Spleen (tissue), 13 donors: ENCODE results near the gene ITIH6. TPM values are rescaled to one million over a fixed set of nuclear protein-coding genes. Genes with fewer than 3 reads are reported as not detected.
"Not testable (repeated sequence)": the region's sequence is repeated elsewhere in the genome, so short reads cannot be mapped to it uniquely, and the experiment has no call there.

Experiments used
- DNase-seq: peaks from one replicate; pipeline ENCODE4 v3.0.0-alpha.2; 2020
- H3K27ac ChIP-seq, 8 donors: fragments of 200-600 bp; sonication (generic) in 7 of 8; 1 replicate in 4 of 8; 2 replicates in 4 of 8; pipeline versions ENCODE4 v1.5.0 to v1.8.0; 2016 to 2021; ENCODE audit warnings: inconsistent platforms in 4 of 8, mild to moderate bottlenecking in 4 of 8, moderate library complexity in 1 of 8
- H3K27me3 ChIP-seq, 7 donors: fragments of 200-600 bp; sonication (generic) in 6 of 7; replicated peaks in 1 of 7; 1 replicate in 4 of 7; 2 replicates in 3 of 7; pipeline versions ENCODE4 v1.5.0 to v1.8.0; 2016 to 2021; ENCODE audit warnings: inconsistent platforms in 3 of 7, mild to moderate bottlenecking in 1 of 7
- H3K36me3 ChIP-seq, 6 donors: fragments of 200-600 bp; sonication (generic) in 5 of 6; 1 replicate in 4 of 6; 2 replicates in 2 of 6; pipeline versions ENCODE4 v1.5.0 to v1.8.0; 2016 to 2021; ENCODE audit warnings: inconsistent platforms in 2 of 6
- H3K4me1 ChIP-seq, 6 donors: fragments of 200-600 bp; sonication (generic) in 5 of 6; 1 replicate in 3 of 6; 2 replicates in 3 of 6; pipeline versions ENCODE4 v1.5.0 to v1.8.0; 2016 to 2021; ENCODE audit warnings: inconsistent platforms in 3 of 6
- H3K4me3 ChIP-seq, 8 donors: fragments of 200-600 bp; sonication (generic) in 7 of 8; 1 replicate in 4 of 8; 2 replicates in 4 of 8; pipeline versions ENCODE4 v1.5.0 to v1.8.0; 2016 to 2021; ENCODE audit warnings: inconsistent platforms in 4 of 8, mild to moderate bottlenecking in 4 of 8, moderate library complexity in 2 of 8
- H3K9me3 ChIP-seq, 8 donors: fragments of 200-600 bp; sonication (generic) in 7 of 8; 1 replicate in 4 of 8; 2 replicates in 4 of 8; pipeline versions ENCODE4 v1.5.0 to v1.8.0; 2016 to 2021; ENCODE audit warnings: inconsistent platforms in 4 of 8
- CTCF ChIP-seq, 11 experiments: fragments of 200-600 bp in 7 of 11; fragments of 450-650 bp in 4 of 11; sonication (generic) in 4 of 11; IDR thresholded peaks in 8 of 11; conservative IDR thresholded peaks in 3 of 11; 1 replicate in 7 of 11; 2 replicates in 4 of 11; pipeline versions ENCODE4 v1.4.0 to v1.8.0; 2016 to 2021; ENCODE audit warnings: antibody characterized with exemption in 11 of 11, inconsistent platforms in 4 of 11, mild to moderate bottlenecking in 1 of 11
- POLR2A ChIP-seq, 3 donors: fragments of 450-650 bp; IDR thresholded peaks; one replicate each; pipeline ENCODE4 v1.5.1; 2017; ENCODE audit warnings: antibody characterized with exemption in 3 of 3, mild to moderate bottlenecking in 1 of 3
- POLR2AphosphoS5 ChIP-seq, 3 donors: sonication (generic); formaldehyde crosslinking; IDR thresholded peaks; one replicate each; pipeline ENCODE4 v1.5.1; 2017; ENCODE audit warnings: antibody characterized with exemption in 3 of 3
- WGBS, 5 donors: extraction: QIAGEN DNeasy Blood & Tissue Kit in 3 of 5; methylation state at CpG; one replicate each; pipeline versions ENCODE4 v1.1.5 to v1.1.7; 2013 to 2018; 5-methylcytosine and 5-hydroxymethylcytosine counted together
- intact Hi-C: fragments of 100-400 bp; cut with DNase I; formaldehyde crosslinking; loops from one replicate; pipeline ENCODE4 v1.15.0; 2023; ENCODE audit warnings: low total_unique reads
- long read RNA-seq, 2 donors: transcript quantifications; one replicate each; lab custom pipeline, GENCODE V29; 2026
- polyA plus RNA-seq, 3 donors: library from polyadenylated mRNA; stranded (reverse); fragments of 200-250 nt; gene quantifications; one replicate each; pipeline ENCODE4 v1.2.1, GENCODE V29; 2013
- total RNA-seq, 7 donors: library from RNA; depleted of rRNA in 3 of 7; stranded (reverse); fragments of >200 nt in 3 of 7; fragmentation: NEBNext Ultra II Directional in 4 of 7; extraction: Animal tissue kit (Norgen Biotek cat#: 25700) in 4 of 7; gene quantifications; one replicate each; pipeline versions ENCODE4 v1.1.0 to v1.2.1, GENCODE V29; 2016 to 2021
- donor health status: healthy with polysubstance abuse.
- donor health status: DM: no; HTN: no; CAD: no; lungs with moderate emphysema.
- donor health status: DM: no; HTN: no; CAD: no.
- donor health status: Bipolar disorder and iron deficiency.
- donor health status: healthy.
- donor health status: DM: no; HTN: no; CAD: no.
- donor health status: DM: yes; HTN: yes; CAD: no.

Gene ITIH6
- total RNA-seq (not detected), polyA plus RNA-seq (not detected)
- long read RNA-seq, donor 1, partial matches to known transcripts, result 463 of 601 reads
- long read RNA-seq, donor 1, other reads (novel, unspliced or antisense), result 138 of 601 reads
- long read RNA-seq, donor 2, partial matches to known transcripts, result 442 of 450 reads
- long read RNA-seq, donor 2, other reads (novel, unspliced or antisense), result 8 of 450 reads

- no peak for DNase-seq
- TF ChIP-seq POLR2AphosphoS5 (IDR thresholded peaks at IDR 0.05) (no peak), POLR2A (IDR thresholded peaks at IDR 0.05) (no peak), CTCF (IDR thresholded peaks at IDR 0.05 in 8 of 11, conservative IDR thresholded peaks at IDR 0.05 in 3 of 11) (no peak)
- intact Hi-C loops, result no loop called here
- Histone ChIP-seq H3K36me3 (no peaks in the 10 kb centered on the region), H3K4me3 (no peak within 1 kb of the TSS), H3K4me1 (no peaks in the 10 kb centered on the region), H3K27me3 (no peaks in the 10 kb centered on the region), H3K9me3 (no peaks in the 10 kb centered on the region), H3K27ac (no peak within 1 kb of the TSS)
- 54 to 84% (median 63%) methylated on average over 2 of the region's 2 CpGs for WGBS, 5 donors
Observed at GRCh38 chrX:54798137-54798536, at the start of gene ITIH6. ITIH6 (minus strand) TSS chrX:54798255; CDS start chrX:54798210, 45 bp downstream.

- H3K4me1 ChIP-seq, H3K36me3 ChIP-seq, intact Hi-C loops, DNase-seq, H3K27me3 ChIP-seq, H3K9me3 ChIP-seq, H3K27ac ChIP-seq, H3K4me3 ChIP-seq: not testable (repeated sequence)
- 38 to 96% (median 84%) methylated on average over 2 of the region's 2 CpGs for WGBS, 5 donors
Observed at GRCh38 chrX:54847700-54848099, 49.6 kb upstream of the ITIH6 start.

- WGBS, 5 donors, result 74 to 100% (median 91%) methylated on average over 2 of the region's 2 CpGs
- DNase-seq, result no peak
- Histone ChIP-seq H3K27me3 (peaks cover 0 to 30% (median 0%) of the 10 kb centered on the region in 7 donors), H3K27ac (no peak overlapping the region), H3K9me3 (peaks cover 0 to 4% (median 0%) of the 10 kb centered on the region in 8 donors), H3K4me3 (no peak overlapping the region), H3K36me3 (no peaks in the 10 kb centered on the region), H3K4me1 (no peaks in the 10 kb centered on the region)
- intact Hi-C loops, result no loop called here
- TF ChIP-seq CTCF (IDR thresholded peaks at IDR 0.05 in 8 of 11, conservative IDR thresholded peaks at IDR 0.05 in 3 of 11) (no peak), POLR2A (IDR thresholded peaks at IDR 0.05) (no peak), POLR2AphosphoS5 (IDR thresholded peaks at IDR 0.05) (no peak)
Observed at GRCh38 chrX:54843050-54843449, 45.0 kb upstream of the ITIH6 start.

GRCh38 chrX:54842607-54843006, 44.6 kb upstream of the ITIH6 start:
- Histone ChIP-seq H3K27me3 (peaks cover 0 to 34% (median 0%) of the 10 kb centered on the region in 7 donors), H3K4me3 (no peak overlapping the region), H3K36me3 (no peaks in the 10 kb centered on the region), H3K27ac (no peak overlapping the region), H3K4me1 (no peaks in the 10 kb centered on the region), H3K9me3 (peaks cover 0 to 3% (median 0%) of the 10 kb centered on the region in 8 donors)
- intact Hi-C loops, result no loop called here
- DNase-seq, result no peak
- WGBS, 5 donors, result 44 to 89% (median 75%) methylated on average over 1 of the region's 1 CpG
- TF ChIP-seq POLR2AphosphoS5 (IDR thresholded peaks at IDR 0.05), result no peak
- no peak for TF ChIP-seq CTCF (IDR thresholded peaks at IDR 0.05 in 8 of 11, conservative IDR thresholded peaks at IDR 0.05 in 3 of 11)
- TF ChIP-seq POLR2A (IDR thresholded peaks at IDR 0.05), result no peak

- intact Hi-C loops, DNase-seq: not testable (repeated sequence)
- H3K27me3 ChIP-seq, result peaks cover 0 to 34% (median 0%) of the 10 kb centered on the region in 7 donors
Observed at GRCh38 chrX:54841184-54841874, 43.3 kb upstream of the ITIH6 start.

More at GRCh38 chrX:54841184-54841874, 43.3 kb upstream of the ITIH6 start:
- H3K36me3 ChIP-seq, H3K27ac ChIP-seq, H3K9me3 ChIP-seq, H3K4me3 ChIP-seq, H3K4me1 ChIP-seq: not testable (repeated sequence)
- WGBS, 5 donors, result 39 to 69% (median 55%) methylated on average over 1 to 2 of the region's 3 CpGs
